Measurements from ENCODE around the gene RPH3AL. TPM values are rescaled to one million over a fixed set of nuclear protein-coding genes. Genes with fewer than 3 reads are reported as not detected.

RPH3AL gene
- total and polyA plus RNA-seq, 10 donors = 4.8 to 182 (median 49.1) TPM

- TF ChIP-seq POLR2AphosphoS5 (IDR thresholded peaks at IDR 0.05) (no peak), POLR2A (IDR thresholded peaks at IDR 0.05) (no peak), CTCF (IDR thresholded peaks at IDR 0.05 in 8 of 11, conservative IDR thresholded peaks at IDR 0.05 in 3 of 11) (no peak)
- Histone ChIP-seq H3K27ac (peak overlapping the region; percentile 29 to 90 (median 83)), H3K4me3 (peak overlapping the region in 4 of 8 donors; percentile 10 to 64 (median 24)), H3K9me3 (no peaks in the 10 kb centered on the region), H3K27me3 (replicated peaks in 1 of 7) (peaks cover 0 to 37% (median 0%) of the 10 kb centered on the region in 7 donors), H3K4me1 (peaks cover 6 to 76% (median 33%) of the 10 kb centered on the region in 6 donors), H3K36me3 (no peaks in the 10 kb centered on the region)
- WGBS, 5 donors = 92 to 93% (median 93%) methylated on average over 12 of the region's 12 CpGs
- no peak for DNase-seq
- intact Hi-C loops (cut with DNase I; ENCODE audit: low total_unique reads) = no loop called here
These were observed 15.6 kb downstream of the RPH3AL start for GRCh38 chr17:337022-337420.

GRCh38 chr17:336110-337021 is 16.2 kb downstream of the RPH3AL start:
- 36 to 42% (median 38%) methylated on average over 34 to 37 of the region's 37 CpGs for WGBS, 5 donors
- no peaks in the 10 kb centered on the region for H3K36me3 ChIP-seq

GRCh38 chr17:335691-336090 is 16.9 kb downstream of the RPH3AL start:
- H3K4me3 ChIP-seq = peak overlapping the region in 4 of 8 donors; percentile 4 to 64 (median 24)
- no peaks in the 10 kb centered on the region for H3K36me3 ChIP-seq
- TF ChIP-seq POLR2A (IDR thresholded peaks at IDR 0.05) = no peak
- TF ChIP-seq POLR2AphosphoS5 (IDR thresholded peaks at IDR 0.05) = no peak
- no peak for TF ChIP-seq CTCF (IDR thresholded peaks at IDR 0.05 in 8 of 11, conservative IDR thresholded peaks at IDR 0.05 in 3 of 11)
- WGBS, 5 donors = 49 to 59% (median 53%) methylated on average over 7 to 12 of the region's 12 CpGs
- H3K27me3 ChIP-seq (replicated peaks in 1 of 7) = peaks cover 0 to 37% (median 0%) of the 10 kb centered on the region in 7 donors
- intact Hi-C loops (cut with DNase I; ENCODE audit: low total_unique reads) = no loop called here
- DNase-seq = peak; percentile 73
- H3K9me3 ChIP-seq = no peaks in the 10 kb centered on the region
- H3K4me1 ChIP-seq = peaks cover 6 to 89% (median 45%) of the 10 kb centered on the region in 6 donors
- peak overlapping the region in 6 of 8 donors; percentile 51 to 90 (median 86) for H3K27ac ChIP-seq

More at GRCh38 chr17:336110-337021, 16.2 kb downstream of the RPH3AL start:
- H3K27ac ChIP-seq = peak overlapping the region; percentile 29 to 90 (median 83)
- H3K27me3 ChIP-seq (replicated peaks in 1 of 7) = peaks cover 0 to 37% (median 0%) of the 10 kb centered on the region in 7 donors
- peak overlapping the region in 5 of 8 donors; percentile 4 to 64 (median 23) for H3K4me3 ChIP-seq
- H3K9me3 ChIP-seq = no peaks in the 10 kb centered on the region
- peak; percentile 23 to 56 (median 45) for TF ChIP-seq POLR2AphosphoS5 (IDR thresholded peaks at IDR 0.05)
- no peak for TF ChIP-seq POLR2A (IDR thresholded peaks at IDR 0.05)
- TF ChIP-seq CTCF (IDR thresholded peaks at IDR 0.05 in 8 of 11, conservative IDR thresholded peaks at IDR 0.05 in 3 of 11) = no peak
- DNase-seq = peak; percentile 88
- peaks cover 6 to 82% (median 40%) of the 10 kb centered on the region in 6 donors for H3K4me1 ChIP-seq
- intact Hi-C loops (cut with DNase I; ENCODE audit: low total_unique reads) = no loop called here

GRCh38 chr17:334974-335481 is 17.6 kb downstream of the RPH3AL start:
- peak overlapping the region; percentile 42 to 90 (median 82) for H3K27ac ChIP-seq
- peaks cover 10 to 95% (median 50%) of the 10 kb centered on the region in 6 donors for H3K4me1 ChIP-seq
- 33 to 73% (median 55%) methylated on average over 25 to 28 of the region's 28 CpGs for WGBS, 5 donors
- H3K9me3 ChIP-seq = no peaks in the 10 kb centered on the region
- no peaks in the 10 kb centered on the region for H3K36me3 ChIP-seq
- H3K4me3 ChIP-seq = peak overlapping the region in 4 of 8 donors; percentile 4 to 64 (median 24)
- intact Hi-C loops (cut with DNase I; ENCODE audit: low total_unique reads) = no loop called here
- DNase-seq = peak; percentile 79
- TF ChIP-seq POLR2AphosphoS5 (IDR thresholded peaks at IDR 0.05) (peak; percentile 11 to 72 (median 68)), CTCF (IDR thresholded peaks at IDR 0.05 in 8 of 11, conservative IDR thresholded peaks at IDR 0.05 in 3 of 11) (no peak), POLR2A (IDR thresholded peaks at IDR 0.05) (no peak)
- H3K27me3 ChIP-seq (replicated peaks in 1 of 7) = peaks cover 0 to 37% (median 0%) of the 10 kb centered on the region in 7 donors
